ENCODE data around the gene IMPDH1.

Gene IMPDH1

GRCh38 chr7:128389618-128390329, 20.0 kb downstream of the IMPDH1 start:
- Histone ChIP-seq H3K4me1 (ENCODE audit: control extremely low read depth in 1 of 4, control insufficient read depth in 4 of 4, insufficient read depth in 4 of 4, low read length in 3 of 4) (peaks cover 1 to 38% (median 34%) of the 10 kb centered on the region in 4 experiments), H3K4me3 (ENCODE audit: control insufficient read depth in 1 of 7, extremely low read depth in 1 of 7, insufficient read depth in 4 of 7, low read depth in 2 of 7, low read length in 6 of 7) (no peak overlapping the region), H3K9me3 (ENCODE audit: control extremely low read depth in 1 of 5, control insufficient read depth in 4 of 5, insufficient read depth in 2 of 5, low read depth in 1 of 5, low read length in 4 of 5) (peaks cover 0 to 2% (median 0%) of the 10 kb centered on the region in 5 experiments), H3K27ac (ENCODE audit: insufficient read depth in 1 of 2, low read depth in 1 of 2, low read length in 2 of 2, poor library complexity in 1 of 2, severe bottlenecking in 2 of 2) (no peak overlapping the region), H3K27me3 (replicated peaks in 2 of 5; ENCODE audit: control insufficient read depth in 4 of 5, insufficient read depth in 5 of 5, low read length in 4 of 5) (no peaks in the 10 kb centered on the region), H3K36me3 (ENCODE audit: control insufficient read depth in 4 of 4, insufficient read depth in 4 of 4, low read length in 3 of 4) (peaks cover 0 to 25% (median 20%) of the 10 kb centered on the region in 4 experiments)
- no peak for DNase-seq
- ChIA-PET POLR2A (no interaction called here), CTCF (interaction anchor here (1.1 to 67.2 kb wide), 5 partner anchors 4 to 71 kb away, joined by 3 to 1829 read pairs (median 440); partner anchors contain the start of genes IMPDH1, PRRT4 and RBM28)
- WGBS (ENCODE audit: insufficient coverage): 84% methylated on average over 9 of the region's 9 CpGs

- Histone ChIP-seq H3K36me3 (ENCODE audit: control insufficient read depth in 4 of 4, insufficient read depth in 4 of 4, low read length in 3 of 4) (peaks cover 0 to 18% (median 15%) of the 10 kb centered on the region in 4 experiments), H3K4me1 (ENCODE audit: control extremely low read depth in 1 of 4, control insufficient read depth in 4 of 4, insufficient read depth in 4 of 4, low read length in 3 of 4) (peaks cover 4 to 44% (median 37%) of the 10 kb centered on the region in 4 experiments), H3K9me3 (ENCODE audit: control extremely low read depth in 1 of 5, control insufficient read depth in 4 of 5, insufficient read depth in 2 of 5, low read depth in 1 of 5, low read length in 4 of 5) (peaks cover 0 to 2% (median 0%) of the 10 kb centered on the region in 5 experiments), H3K4me3 (ENCODE audit: control insufficient read depth in 1 of 7, extremely low read depth in 1 of 7, insufficient read depth in 4 of 7, low read depth in 2 of 7, low read length in 6 of 7) (no peak overlapping the region), H3K27me3 (replicated peaks in 2 of 5; ENCODE audit: control insufficient read depth in 4 of 5, insufficient read depth in 5 of 5, low read length in 4 of 5) (no peaks in the 10 kb centered on the region), H3K27ac (ENCODE audit: insufficient read depth in 1 of 2, low read depth in 1 of 2, low read length in 2 of 2, poor library complexity in 1 of 2, severe bottlenecking in 2 of 2) (no peak overlapping the region)
- 89% methylated on average over 1 of the region's 2 CpGs for WGBS (ENCODE audit: insufficient coverage)
- POLR2A ChIA-PET: no interaction called here
- no peak for DNase-seq
- CTCF ChIA-PET: interaction anchor here (1.1 to 67.2 kb wide), 7 partner anchors 3 to 71 kb away, joined by 3 to 1829 read pairs (median 4); partner anchors contain the start of genes IMPDH1, PRRT4 and RBM28
Observed at GRCh38 chr7:128389085-128389617, 20.6 kb downstream of the IMPDH1 start.

- Histone ChIP-seq H3K4me1 (ENCODE audit: control extremely low read depth in 1 of 4, control insufficient read depth in 4 of 4, insufficient read depth in 4 of 4, low read length in 3 of 4) (peaks cover 4 to 46% (median 37%) of the 10 kb centered on the region in 4 experiments), H3K9me3 (ENCODE audit: control extremely low read depth in 1 of 5, control insufficient read depth in 4 of 5, insufficient read depth in 2 of 5, low read depth in 1 of 5, low read length in 4 of 5) (peaks cover 0 to 2% (median 0%) of the 10 kb centered on the region in 5 experiments), H3K36me3 (ENCODE audit: control insufficient read depth in 4 of 4, insufficient read depth in 4 of 4, low read length in 3 of 4) (peaks cover 0 to 9% (median 8%) of the 10 kb centered on the region in 4 experiments), H3K27ac (ENCODE audit: insufficient read depth in 1 of 2, low read depth in 1 of 2, low read length in 2 of 2, poor library complexity in 1 of 2, severe bottlenecking in 2 of 2) (no peak overlapping the region), H3K4me3 (ENCODE audit: control insufficient read depth in 1 of 7, extremely low read depth in 1 of 7, insufficient read depth in 4 of 7, low read depth in 2 of 7, low read length in 6 of 7) (no peak overlapping the region), H3K27me3 (replicated peaks in 2 of 5; ENCODE audit: control insufficient read depth in 4 of 5, insufficient read depth in 5 of 5, low read length in 4 of 5) (no peaks in the 10 kb centered on the region)
- no peak for DNase-seq
- CTCF ChIA-PET: interaction anchor here (1.1 to 67.2 kb wide), 6 partner anchors 2 to 68 kb away, joined by 3 to 1829 read pairs (median 222); partner anchors contain the start of genes IMPDH1, PRRT4 and RBM28
- WGBS (ENCODE audit: insufficient coverage): 83% methylated on average over 2 of the region's 3 CpGs
- POLR2A ChIA-PET: no interaction called here
Observed at GRCh38 chr7:128388145-128388485, 21.7 kb downstream of the IMPDH1 start.

- WGBS (ENCODE audit: insufficient coverage): 49% methylated on average over 18 of the region's 24 CpGs
- peaks cover 0 to 5% (median 3%) of the 10 kb centered on the region in 4 experiments for H3K36me3 ChIP-seq (ENCODE audit: control insufficient read depth in 4 of 4, insufficient read depth in 4 of 4, low read length in 3 of 4)
- H3K4me1 ChIP-seq (ENCODE audit: control extremely low read depth in 1 of 4, control insufficient read depth in 4 of 4, insufficient read depth in 4 of 4, low read length in 3 of 4): peaks cover 4 to 46% (median 37%) of the 10 kb centered on the region in 4 experiments
- H3K27me3 ChIP-seq (replicated peaks in 2 of 5; ENCODE audit: control insufficient read depth in 4 of 5, insufficient read depth in 5 of 5, low read length in 4 of 5): no peaks in the 10 kb centered on the region
- H3K4me3 ChIP-seq (ENCODE audit: control insufficient read depth in 1 of 7, extremely low read depth in 1 of 7, insufficient read depth in 4 of 7, low read depth in 2 of 7, low read length in 6 of 7): no peak overlapping the region
- ChIA-PET POLR2A (no interaction called here), CTCF (interaction anchor here (0.8 to 67.2 kb wide), 9 partner anchors 2 to 704 kb away, joined by 3 to 1829 read pairs (median 4); partner anchors contain the start of genes IMPDH1, PRRT4 and RBM28)
- peak; percentile 63 to 74 (median 65) for DNase-seq
- H3K9me3 ChIP-seq (ENCODE audit: control extremely low read depth in 1 of 5, control insufficient read depth in 4 of 5, insufficient read depth in 2 of 5, low read depth in 1 of 5, low read length in 4 of 5): peaks cover 0 to 2% (median 0%) of the 10 kb centered on the region in 5 experiments
- H3K27ac ChIP-seq (ENCODE audit: insufficient read depth in 1 of 2, low read depth in 1 of 2, low read length in 2 of 2, poor library complexity in 1 of 2, severe bottlenecking in 2 of 2): no peak overlapping the region
Observed at GRCh38 chr7:128387216-128388144, 22.3 kb downstream of the IMPDH1 start.

- no peaks in the 10 kb centered on the region for H3K27me3 ChIP-seq (replicated peaks in 2 of 5; ENCODE audit: control insufficient read depth in 4 of 5, insufficient read depth in 5 of 5, low read length in 4 of 5)
- ChIA-PET CTCF (interaction anchor here (1.3 to 67.2 kb wide), 4 partner anchors 0 to 75 kb away, joined by 5 to 1829 read pairs (median 1134); partner anchors contain the start of genes IMPDH1, PRRT4 and RBM28), POLR2A (interaction anchor here (0.7 kb wide), 1 partner anchor 75 kb away, joined by 3 read pairs; no protein-coding TSS in a partner anchor)
- peaks cover 0 to 2% (median 0%) of the 10 kb centered on the region in 5 experiments for H3K9me3 ChIP-seq (ENCODE audit: control extremely low read depth in 1 of 5, control insufficient read depth in 4 of 5, insufficient read depth in 2 of 5, low read depth in 1 of 5, low read length in 4 of 5)
- 93% methylated on average over 3 of the region's 4 CpGs for WGBS (ENCODE audit: insufficient coverage)
- H3K27ac ChIP-seq (ENCODE audit: insufficient read depth in 1 of 2, low read depth in 1 of 2, low read length in 2 of 2, poor library complexity in 1 of 2, severe bottlenecking in 2 of 2): no peak overlapping the region
- no peak overlapping the region for H3K4me3 ChIP-seq (ENCODE audit: control insufficient read depth in 1 of 7, extremely low read depth in 1 of 7, insufficient read depth in 4 of 7, low read depth in 2 of 7, low read length in 6 of 7)
- H3K4me1 ChIP-seq (ENCODE audit: control extremely low read depth in 1 of 4, control insufficient read depth in 4 of 4, insufficient read depth in 4 of 4, low read length in 3 of 4): peaks cover 4 to 40% (median 30%) of the 10 kb centered on the region in 4 experiments
- no peaks in the 10 kb centered on the region for H3K36me3 ChIP-seq (ENCODE audit: control insufficient read depth in 4 of 4, insufficient read depth in 4 of 4, low read length in 3 of 4)
- peak in 1 of 3 donors; percentile 36 for DNase-seq
Observed at GRCh38 chr7:128385988-128386925, 23.5 kb downstream of the IMPDH1 start.

GRCh38 chr7:128384726-128385125, 25.1 kb downstream of the IMPDH1 start:
- WGBS (ENCODE audit: insufficient coverage): 81% methylated on average over 3 of the region's 7 CpGs

More at GRCh38 chr7:128384726-128385125, 25.1 kb downstream of the IMPDH1 start:
- Histone ChIP-seq H3K36me3 (ENCODE audit: control insufficient read depth in 4 of 4, insufficient read depth in 4 of 4, low read length in 3 of 4) (no peaks in the 10 kb centered on the region), H3K4me1 (ENCODE audit: control extremely low read depth in 1 of 4, control insufficient read depth in 4 of 4, insufficient read depth in 4 of 4, low read length in 3 of 4) (peaks cover 4 to 26% (median 16%) of the 10 kb centered on the region in 4 experiments), H3K27ac (ENCODE audit: insufficient read depth in 1 of 2, low read depth in 1 of 2, low read length in 2 of 2, poor library complexity in 1 of 2, severe bottlenecking in 2 of 2) (no peak overlapping the region), H3K4me3 (ENCODE audit: control insufficient read depth in 1 of 7, extremely low read depth in 1 of 7, insufficient read depth in 4 of 7, low read depth in 2 of 7, low read length in 6 of 7) (no peak overlapping the region), H3K27me3 (replicated peaks in 2 of 5; ENCODE audit: control insufficient read depth in 4 of 5, insufficient read depth in 5 of 5, low read length in 4 of 5) (no peaks in the 10 kb centered on the region), H3K9me3 (ENCODE audit: control extremely low read depth in 1 of 5, control insufficient read depth in 4 of 5, insufficient read depth in 2 of 5, low read depth in 1 of 5, low read length in 4 of 5) (peaks cover 0 to 2% (median 0%) of the 10 kb centered on the region in 5 experiments)
- peak in 2 of 3 donors; percentile 77 to 88 for DNase-seq
- ChIA-PET POLR2A (no interaction called here), CTCF (interaction anchor here (0.8 to 67.2 kb wide), 4 partner anchors 1 to 56 kb away, joined by 3 to 1829 read pairs (median 1134); partner anchors contain the start of genes IMPDH1, PRRT4 and RBM28)
